Erythroblast (primary cell): Measurements from ENCODE around the gene GDF7.
"Not testable (repeated sequence)": the region's sequence is repeated elsewhere in the genome, so short reads cannot be mapped to it uniquely, and the experiment has no call there.

ENCODE experiments used
- GATA1 ChIP-seq: IDR thresholded peaks from 2 replicates; pipeline ENCODE4 v1.6.1; 2011; ENCODE audit warnings: low read depth, mild to moderate bottlenecking, control low read depth, low read length, moderate library complexity
- POLR2A ChIP-seq: IDR thresholded peaks from 2 replicates; pipeline ENCODE4 v1.6.1; 2011; ENCODE audit warnings: mild to moderate bottlenecking, low read length

DNA sequence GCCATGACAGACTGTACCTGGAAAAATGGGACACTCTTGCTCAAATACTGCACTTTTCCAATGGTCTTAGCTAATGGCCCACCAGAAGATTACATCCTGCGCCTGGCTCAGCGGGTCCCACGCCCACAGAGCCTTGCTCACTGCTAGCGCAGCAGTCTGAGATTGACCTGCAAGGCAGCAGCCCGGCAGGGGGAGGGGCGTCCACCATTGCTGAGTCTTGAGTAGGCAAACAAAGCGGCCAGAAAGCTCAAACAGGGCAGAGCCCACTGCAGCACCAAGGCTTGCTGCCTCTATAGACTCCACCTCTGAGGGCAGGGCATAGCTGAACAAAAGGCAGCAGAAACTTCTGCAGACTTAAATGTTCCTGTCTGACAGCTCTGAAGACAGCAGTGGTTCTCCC lies 44.7 kb downstream of the GDF7 start:
- TF ChIP-seq POLR2A, GATA1: not testable (repeated sequence)
